Keratinocyte (primary cell): ENCODE measurements around the gene ZEB2.

Experiments
- CTCF ChIP-seq, 3 experiments: IDR thresholded peaks in 1 of 3; conservative IDR thresholded peaks in 1 of 3; optimal IDR thresholded peaks in 1 of 3; 2 replicates in 2 of 3; 3 replicates in 1 of 3; pipeline versions ENCODE3 to v1.5.1; 2011; ENCODE audit warnings: low read length in 3 of 3, mild to moderate bottlenecking in 3 of 3, moderate library complexity in 2 of 3, control low read depth in 1 of 3, inconsistent platforms in 1 of 3; ENCODE audit not compliant: insufficient read depth in 2 of 3; ENCODE audit errors: extremely low read depth in 1 of 3
- EZH2 ChIP-seq: IDR thresholded peaks from one replicate; pipeline ENCODE4 v1.6.1; 2012; ENCODE audit warnings: inconsistent platforms, mild to moderate bottlenecking, low read length, moderate library complexity

GRCh38 chr2:144431392-144431783 lies 88.5 kb downstream of the ZEB2 start:
- TF ChIP-seq CTCF (optimal IDR thresholded peaks at IDR 0.05 in 1 of 3, IDR thresholded peaks at IDR 0.05 in 1 of 3, conservative IDR thresholded peaks at IDR 0.05 in 1 of 3; ENCODE audit: extremely low read depth in 1 of 3, insufficient read depth in 2 of 3, low read length in 3 of 3) (no peak), EZH2 (no peak)
